ENCODE data around the gene TFF2. TPM values are rescaled to one million over a fixed set of nuclear protein-coding genes. Genes with fewer than 3 reads are reported as not detected.
A peak's percentile ranks its signal among the peaks of the same experiment; 100 is the strongest.

The TFF2 gene
- total RNA-seq, 2 donors from 2014 or later: not detected

DNA sequence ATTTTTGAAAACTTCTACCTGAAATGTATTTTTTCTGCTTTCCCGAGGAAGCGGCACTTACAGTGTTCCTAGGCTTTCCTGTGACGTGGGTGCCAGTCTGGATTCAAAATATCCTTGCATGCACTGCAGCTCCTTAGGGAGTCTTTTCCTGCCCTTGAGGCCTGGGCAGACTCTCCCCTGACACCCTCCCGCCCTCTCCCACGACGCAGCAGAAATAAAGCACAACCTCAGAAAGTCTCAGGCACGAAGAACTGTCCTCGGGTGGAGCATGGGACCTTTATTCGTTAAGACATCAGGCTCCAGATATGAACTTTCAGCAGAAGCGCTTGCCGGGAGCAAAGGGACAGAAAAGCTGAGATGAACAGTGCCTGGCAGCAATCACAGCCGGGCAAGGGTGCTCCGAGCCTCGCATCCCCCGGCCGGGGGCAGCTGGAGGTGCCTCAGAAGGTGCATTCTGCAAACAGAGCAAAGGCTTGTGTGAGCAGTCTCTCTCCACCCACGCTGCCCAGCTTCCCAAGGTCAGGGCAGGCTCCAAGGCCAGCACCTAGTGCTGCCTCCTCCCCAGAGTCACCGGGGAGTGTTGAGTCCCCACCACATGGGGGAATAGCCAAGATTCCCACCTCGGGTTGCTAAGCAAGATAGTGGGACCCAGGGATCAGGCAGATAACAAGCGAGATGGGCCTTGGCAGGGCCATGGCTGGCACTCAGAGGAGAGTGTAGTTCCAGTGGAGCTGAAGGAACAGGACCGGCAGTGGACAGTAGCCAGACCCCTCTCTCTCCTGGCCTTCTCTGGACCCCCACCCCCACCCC is 38.8 kb downstream of the TFF2 start:
- peak; percentile 72 to 82 for ATAC-seq
- no peak for DNase-seq
- intact Hi-C loops (cut with DNase I): no loop called here

DNA sequence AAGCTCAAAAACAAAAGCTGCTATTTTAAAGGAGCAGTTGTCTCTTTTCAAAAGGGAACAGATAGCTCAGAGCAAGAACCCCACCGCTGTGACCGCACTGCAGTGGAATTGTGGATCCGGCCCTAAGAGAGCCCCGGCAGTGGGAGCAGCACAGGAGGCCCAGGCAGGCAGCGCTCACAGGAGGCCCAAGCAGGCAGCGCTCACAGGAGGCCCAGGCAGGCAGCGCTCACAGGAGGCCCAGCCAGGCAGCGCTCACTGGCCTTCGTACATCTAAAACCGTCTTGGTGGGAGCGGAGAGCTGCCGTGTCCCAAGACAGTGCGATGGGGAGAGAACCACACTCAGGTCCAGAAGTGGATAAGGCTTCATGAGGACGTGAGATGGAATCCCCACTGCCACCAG is 39.6 kb downstream of the TFF2 start:
- no peak for ATAC-seq
- intact Hi-C loops (cut with DNase I): no loop called here

DNA sequence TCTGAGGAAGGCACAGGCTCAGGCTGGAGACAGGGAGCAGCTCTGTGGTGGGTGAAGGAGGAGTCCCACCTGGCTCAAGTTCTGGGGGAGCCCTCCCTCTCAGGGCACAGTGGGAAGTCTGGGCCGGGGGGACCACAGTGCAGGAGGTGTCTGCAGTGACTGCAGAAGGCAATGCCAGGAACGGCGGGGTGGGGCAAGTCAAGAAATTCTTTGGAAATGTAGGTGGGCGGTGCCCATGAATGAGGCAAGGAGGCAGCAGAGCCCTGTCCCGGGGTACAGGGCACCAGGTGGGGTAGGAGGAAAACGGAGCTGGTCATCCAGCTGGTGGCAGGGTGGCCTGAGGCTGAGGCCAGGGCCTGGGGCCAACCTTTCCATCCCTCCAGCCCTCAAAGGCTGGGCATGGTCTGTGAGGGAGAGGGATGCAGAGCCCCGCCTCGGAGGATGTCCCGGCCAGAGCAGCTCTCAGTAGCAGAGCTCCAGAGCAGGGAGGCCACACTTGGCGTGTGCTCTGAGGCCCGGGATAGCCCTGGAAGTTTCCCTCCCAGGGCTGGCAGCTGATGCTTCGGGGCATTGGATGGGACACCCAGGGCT is 40.3 kb downstream of the TFF2 start:
- intact Hi-C loops (cut with DNase I): no loop called here
- DNase-seq (no peak), ATAC-seq (no peak)

More for the DNA sequence above, 39.6 kb downstream of the TFF2 start:
- no peak for DNase-seq

DNA sequence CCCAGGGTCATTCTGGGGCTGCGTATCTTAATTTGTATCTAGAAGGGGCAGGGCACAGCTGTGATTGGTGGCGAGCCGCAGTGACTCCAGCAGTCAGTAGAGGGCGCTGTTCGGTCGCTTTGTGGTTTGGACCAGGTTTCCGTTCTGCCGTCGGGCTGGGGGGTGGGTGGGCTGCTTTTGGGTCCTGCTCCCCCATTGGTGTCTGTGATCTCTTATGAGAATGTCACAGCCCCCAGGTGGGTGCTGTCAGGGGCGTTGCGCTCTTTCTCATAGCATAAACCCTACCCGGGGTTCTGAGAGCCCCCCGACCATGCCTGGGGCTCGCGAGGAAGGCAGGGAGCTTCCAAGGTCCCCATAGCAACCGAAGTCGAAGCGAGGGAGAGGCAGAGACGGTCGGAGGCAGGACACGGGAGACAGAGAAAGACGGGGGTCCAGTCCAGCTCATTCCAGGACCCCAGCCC is 41.0 kb downstream of the TFF2 start:
- intact Hi-C loops (cut with DNase I): no loop called here
- ATAC-seq (peak; percentile 19 to 32), DNase-seq (peak; percentile 53)

DNA sequence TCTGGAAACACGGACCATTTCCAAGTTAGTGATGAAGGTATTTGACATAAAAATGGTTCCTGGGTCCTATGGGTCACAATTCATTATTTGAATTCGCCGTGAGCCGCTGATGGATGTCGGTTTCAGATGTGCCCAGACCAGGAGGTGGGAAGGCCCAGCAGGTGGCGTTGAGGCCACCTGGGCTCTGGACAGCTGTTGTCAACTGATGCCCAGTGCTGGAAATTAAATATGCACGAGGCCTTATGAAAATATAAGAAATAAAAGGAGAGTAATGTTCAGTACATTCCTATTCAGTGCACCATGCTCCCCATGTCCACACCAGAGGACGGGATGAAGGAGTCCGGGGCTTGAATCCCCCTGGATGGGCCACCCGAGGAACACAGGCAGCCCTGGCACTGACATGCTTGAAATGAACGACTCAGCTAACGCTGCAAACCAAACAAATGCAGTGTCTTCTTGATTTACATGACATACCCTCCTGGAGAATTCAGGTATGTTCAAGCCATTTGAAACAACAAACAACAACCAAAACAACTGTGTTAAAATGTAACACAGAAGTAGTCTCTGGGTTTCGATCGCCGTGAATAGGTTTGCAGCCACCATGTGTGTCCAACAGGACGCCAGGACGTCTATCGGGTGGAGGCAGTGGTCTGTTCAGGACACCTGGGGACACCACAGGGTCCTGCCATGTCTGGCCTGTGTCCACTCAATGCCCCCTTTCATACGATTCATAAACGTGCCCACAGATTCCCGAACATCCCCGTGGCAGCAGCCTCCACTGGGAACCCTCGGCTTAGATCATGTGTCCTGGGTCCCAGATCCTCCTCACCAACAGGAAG is 41.7 kb downstream of the TFF2 start:
- ATAC-seq: no peak
- DNase-seq: no peak
- intact Hi-C loops (cut with DNase I): no loop called here

DNA sequence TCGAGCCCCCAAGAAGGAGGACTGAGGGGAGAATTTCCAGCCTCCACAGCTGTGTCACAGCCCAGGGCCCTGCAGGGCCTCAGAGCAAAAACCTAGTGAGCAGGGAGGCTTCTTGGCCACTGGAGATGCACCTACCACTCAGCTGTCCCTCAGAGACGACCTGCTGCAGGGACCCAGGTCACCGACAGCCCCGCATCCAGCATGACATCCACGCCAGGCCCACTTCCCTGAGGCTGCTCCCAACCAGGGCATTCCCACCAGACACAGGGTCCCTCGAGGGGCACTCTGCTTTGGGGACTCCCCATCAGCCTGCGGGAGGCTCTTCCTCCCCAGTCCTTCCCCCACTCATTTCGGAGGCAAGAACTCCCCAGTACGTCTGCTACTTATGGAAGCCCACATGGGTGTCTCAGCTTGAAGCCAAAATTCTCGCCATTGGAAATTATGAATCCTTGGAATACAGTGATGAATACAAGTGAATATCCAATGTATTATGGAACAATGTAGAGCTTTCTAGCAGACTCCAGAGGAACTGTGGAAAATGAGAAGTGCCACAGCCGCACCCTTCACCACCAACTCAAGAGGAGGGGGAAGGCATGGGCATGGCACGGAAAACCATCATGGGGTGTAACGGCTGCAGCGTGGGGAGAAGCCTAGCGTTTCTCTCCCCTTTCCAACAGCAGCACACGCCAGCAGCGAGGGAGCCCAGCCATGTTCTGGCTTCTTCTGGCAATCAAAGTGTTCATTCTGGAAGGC is 42.5 kb downstream of the TFF2 start:
- intact Hi-C loops (cut with DNase I): no loop called here
- ATAC-seq (no peak), DNase-seq (no peak)

DNA sequence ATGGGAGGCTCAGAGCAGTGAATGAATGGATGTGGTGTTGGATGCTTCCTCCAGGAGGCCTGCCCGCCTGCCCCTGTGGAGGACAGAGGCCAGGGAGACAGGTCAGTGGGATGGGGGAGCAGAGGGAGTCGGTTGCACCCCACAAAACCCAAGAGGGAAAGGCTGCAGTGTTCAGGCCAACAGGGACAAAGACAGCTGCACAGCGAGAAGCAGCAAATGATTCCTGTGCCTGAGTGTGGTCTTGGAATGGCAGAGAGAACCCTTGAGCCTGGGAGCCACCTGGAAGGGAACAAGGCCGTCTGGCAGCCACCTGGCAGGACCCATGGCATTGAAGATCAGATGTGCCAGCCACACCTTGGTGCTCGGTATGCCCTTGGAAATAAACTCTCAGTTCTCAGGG is 43.7 kb downstream of the TFF2 start:
- DNase-seq (no peak), ATAC-seq (no peak)
- intact Hi-C loops (cut with DNase I): no loop called here

DNA sequence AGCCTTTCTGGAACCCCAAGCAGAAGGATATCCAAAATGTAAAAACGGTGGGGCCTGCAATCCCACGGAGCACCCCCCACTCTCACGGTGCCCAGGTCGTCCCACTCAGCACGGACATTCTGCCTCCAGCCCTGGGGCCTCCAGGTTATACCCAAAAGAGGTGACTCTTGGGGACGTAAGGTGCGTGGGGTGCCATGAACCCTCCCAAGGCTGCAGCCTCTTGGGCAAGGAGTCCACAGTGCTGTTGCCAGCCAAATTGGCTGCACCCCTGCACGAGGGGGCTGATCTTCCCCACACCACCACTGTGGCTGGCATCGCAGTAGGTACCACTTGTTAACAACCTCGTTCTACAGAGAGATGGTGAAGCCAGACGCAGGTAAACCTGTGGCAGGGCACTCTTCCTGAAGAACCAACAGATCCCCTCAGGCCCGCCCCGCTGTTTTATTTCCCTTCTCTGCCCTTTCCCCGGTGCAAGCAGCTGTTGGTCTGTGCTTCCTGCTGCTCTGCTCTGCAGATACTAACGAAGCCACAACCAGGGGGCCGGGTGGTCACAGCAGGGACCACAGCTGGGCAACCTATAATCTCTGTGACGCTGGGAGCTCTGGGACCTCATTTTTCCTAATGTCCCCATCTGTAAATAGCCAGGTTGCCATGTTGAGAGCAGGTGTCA is 44.3 kb downstream of the TFF2 start:
- no peak for ATAC-seq
- intact Hi-C loops (cut with DNase I): no loop called here
- DNase-seq: no peak

DNA sequence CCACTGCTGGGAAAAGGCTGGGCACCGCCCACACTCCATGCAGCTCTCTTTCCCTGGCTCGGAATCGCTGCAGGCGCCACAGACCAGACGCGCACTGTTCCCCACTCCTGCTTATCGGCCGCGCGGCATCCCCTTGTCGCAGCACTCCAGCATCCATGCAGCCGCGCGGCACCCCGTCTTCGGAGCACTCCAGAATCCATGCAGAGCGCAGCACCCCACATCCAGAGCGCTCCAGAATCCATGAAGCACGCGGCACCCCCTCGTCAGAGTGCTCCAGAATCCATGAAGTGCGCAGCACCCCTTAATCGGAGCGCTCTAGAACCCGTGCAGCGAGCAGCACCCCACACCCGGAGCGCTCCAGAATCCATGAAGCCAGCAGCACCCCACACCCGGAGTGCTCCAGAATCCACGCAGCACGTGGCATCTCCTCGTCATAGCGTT is 45.1 kb downstream of the TFF2 start:
- DNase-seq: no peak
- no peak for ATAC-seq
- intact Hi-C loops (cut with DNase I): no loop called here

DNA sequence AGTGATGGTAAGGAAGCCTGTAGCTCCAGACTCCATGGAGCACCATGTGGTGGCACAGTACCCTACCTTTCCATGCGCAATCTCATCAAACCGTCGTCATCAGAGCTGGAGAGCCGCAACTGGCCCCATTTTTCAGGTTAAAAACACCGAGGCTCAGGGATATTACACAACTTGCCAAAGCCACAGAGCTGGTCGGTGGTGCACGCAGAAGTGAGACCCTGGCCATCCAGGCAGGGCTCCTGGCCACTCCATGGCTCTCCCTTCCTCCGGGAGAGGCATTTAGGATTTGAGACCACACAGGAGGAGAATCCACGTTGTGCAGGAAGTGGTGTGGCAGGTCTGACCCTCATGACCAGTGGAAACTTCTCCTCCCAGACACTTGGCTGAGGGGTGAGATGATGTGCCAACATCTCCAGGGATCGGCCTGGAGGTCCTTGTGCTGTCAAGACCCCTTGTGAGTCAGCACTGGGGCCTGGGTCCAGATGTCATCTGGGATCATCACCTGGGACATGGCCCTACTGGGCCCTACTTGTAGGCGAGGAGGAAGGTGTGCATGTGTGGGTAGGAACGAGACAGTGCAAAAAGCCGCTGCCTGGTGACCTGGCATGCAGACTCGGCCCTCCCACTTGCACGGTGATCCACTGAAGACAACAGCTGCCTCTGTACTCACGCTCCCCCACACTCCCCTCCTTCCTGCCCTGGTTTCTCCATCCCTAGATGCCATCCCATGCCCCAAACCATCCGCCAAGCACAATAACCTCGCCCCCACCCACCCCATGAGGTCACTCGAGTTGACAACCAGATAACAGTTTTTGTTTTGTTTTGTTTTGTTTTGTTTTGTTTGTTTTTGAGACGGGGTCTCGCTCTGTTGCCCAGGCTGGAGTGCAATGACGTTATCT is 46.0 kb downstream of the TFF2 start:
- DNase-seq (no peak), ATAC-seq (no peak)
- intact Hi-C loops (cut with DNase I): no loop called here

DNA sequence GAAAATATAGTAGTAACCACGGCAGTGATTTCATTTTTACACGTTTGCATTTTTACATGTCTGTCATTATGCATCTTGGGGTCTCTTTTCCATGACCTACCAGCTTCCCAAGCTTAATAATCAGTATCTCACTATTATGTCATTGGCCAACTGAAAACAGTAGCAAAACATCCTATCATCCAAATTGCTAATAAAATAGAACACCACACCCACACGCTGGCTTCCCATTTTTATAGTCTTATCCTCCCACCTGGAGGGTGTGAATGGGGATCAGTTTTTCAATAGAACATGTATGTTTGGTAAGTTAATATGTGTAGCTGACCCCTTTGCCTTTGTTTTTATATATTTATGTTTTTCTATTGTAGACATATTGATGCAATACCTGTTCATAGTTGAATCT is 47.4 kb downstream of the TFF2 start:
- DNase-seq: no peak
- intact Hi-C loops (cut with DNase I): no loop called here
- ATAC-seq: no peak

DNA sequence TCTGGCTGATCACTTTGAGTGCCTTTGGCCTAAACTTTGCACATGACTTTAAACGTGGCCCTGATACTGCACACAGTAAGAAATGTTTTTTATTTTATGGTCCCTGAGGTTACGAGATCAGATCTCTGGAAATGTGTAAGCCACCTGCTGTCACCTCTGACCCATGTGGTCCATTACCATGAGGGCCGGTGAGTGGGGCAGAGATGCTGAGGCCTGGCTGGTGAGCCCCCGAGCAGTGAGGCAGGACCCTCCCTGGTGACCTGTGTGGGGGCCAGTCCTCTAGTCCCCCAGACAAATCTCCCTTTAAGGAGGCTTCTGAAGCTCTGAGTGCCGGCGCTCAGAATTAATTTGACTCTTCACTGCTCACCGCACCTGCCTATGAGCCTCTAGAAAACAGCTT is 48.0 kb downstream of the TFF2 start:
- intact Hi-C loops (cut with DNase I): no loop called here
- no peak for ATAC-seq
- DNase-seq: no peak

DNA sequence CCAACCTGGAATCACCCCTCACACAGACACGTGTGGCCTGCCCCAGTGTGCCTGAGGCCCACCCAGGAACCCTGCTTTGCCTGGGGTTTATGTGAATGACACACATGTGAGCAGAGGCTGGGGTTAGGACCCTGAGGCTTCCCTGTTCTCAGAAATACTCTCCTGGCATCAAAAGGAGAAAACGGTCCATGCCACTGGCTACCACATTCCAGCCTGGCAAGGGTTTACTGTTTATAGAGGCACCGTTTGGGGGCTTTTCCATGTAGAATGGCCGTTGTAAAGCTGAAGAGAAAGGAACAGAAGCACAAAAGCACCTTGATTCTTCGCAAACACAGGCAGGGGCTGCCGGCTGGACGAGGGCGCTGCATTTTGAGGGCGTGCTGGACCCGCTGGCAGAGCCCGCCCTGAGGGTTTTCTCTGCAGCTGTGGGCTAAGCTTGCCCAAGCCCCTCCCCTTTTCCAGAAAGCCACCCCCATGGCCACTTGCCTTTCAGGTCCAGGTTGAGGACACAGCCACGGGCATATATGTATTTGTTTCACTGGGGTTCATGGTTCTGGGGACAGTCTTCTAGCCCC is 48.6 kb downstream of the TFF2 start:
- intact Hi-C loops (cut with DNase I): no loop called here
- DNase-seq (no peak), ATAC-seq (no peak)

DNA sequence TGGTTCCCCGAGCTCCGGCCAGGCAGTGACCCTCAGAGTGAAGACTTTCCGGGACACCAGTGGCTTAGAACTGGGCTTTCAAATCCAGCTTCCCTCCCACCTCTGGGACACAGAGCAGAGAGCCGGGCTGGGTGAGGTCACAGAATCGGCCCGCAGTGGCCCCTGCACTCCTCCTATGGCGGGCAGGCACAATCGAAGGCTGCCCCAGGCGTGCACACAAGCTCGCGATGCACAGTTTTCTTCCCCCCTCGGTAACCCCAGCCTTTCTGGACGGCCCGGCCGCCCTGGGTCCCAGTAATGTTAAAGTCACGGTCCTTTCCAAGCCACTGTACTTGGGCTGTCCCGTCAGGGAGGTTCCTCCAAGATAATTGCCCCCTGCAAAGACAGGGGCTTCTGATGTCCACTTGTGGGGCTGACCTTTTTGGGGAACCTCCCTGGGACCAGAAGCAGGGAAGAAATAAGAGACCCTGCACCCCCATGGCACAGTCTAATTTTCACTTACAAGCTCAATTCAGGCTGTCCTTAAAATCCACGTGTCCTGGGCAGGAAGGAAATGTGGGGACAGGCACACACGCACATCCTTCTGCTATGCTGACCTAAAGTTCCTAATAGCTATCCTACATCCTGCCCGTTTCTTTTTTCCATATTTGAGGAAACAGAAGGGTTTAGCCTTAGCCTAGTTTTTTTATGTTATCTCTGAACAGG is 49.3 kb downstream of the TFF2 start:
- no peak for DNase-seq
- peak; percentile 30 to 66 for ATAC-seq
- intact Hi-C loops (cut with DNase I): no loop called here

DNA sequence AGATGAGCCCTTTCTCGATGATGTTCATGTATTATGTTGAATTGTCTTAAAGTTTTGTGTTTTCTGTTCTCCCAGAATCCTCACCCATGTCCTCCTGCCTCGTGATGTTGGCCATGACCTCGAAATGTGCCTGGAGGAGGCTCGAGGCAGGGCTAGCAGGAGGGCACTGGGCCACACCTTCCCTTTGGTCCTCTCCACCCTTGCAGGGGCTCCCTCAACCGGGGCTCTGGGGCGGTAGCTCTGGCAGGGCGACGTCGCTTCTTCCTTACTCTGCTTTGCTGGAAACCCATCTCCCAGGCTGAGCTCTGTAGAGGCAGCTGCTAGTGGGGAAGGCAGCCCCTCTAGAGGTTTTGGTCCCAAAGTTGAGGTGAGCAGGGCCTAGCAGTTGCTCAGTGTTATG is 49.8 kb downstream of the TFF2 start:
- no peak for DNase-seq
- ATAC-seq: no peak
- intact Hi-C loops (cut with DNase I): no loop called here

DNA sequence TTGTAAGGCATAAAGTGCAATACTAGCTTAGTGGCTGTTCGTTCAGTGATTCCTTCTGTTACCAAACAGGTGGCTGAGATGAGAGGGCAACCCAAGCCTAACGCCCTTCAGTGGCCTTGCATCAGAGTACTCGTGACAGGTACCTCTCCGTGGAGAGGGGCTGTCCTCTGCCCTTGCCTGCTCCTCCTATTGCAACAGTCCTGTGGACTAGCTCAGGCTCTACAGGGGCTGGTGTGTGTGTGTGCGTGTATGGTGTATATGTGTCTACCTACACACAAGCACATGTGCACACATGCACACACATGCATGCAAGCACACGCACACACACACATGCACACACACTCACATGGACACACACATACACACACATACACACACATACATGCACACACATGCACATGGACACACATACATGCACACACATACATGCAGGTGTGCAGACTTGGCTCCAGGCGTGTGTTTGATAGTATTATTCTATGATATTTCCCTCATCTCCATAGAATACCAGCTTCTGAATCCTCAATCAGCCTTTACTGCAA is 50.7 kb downstream of the TFF2 start:
- DNase-seq (no peak), ATAC-seq (no peak)
- intact Hi-C loops (cut with DNase I): no loop called here

All from left cardiac atrium (tissue), 4 donors.